Heart left ventricle (tissue), 13 donors: Measurements from ENCODE around the gene ACE.

Experiments used
- POLR2A ChIP-seq, 2 donors: fragments of 450-650 bp; IDR thresholded peaks; one replicate each; pipeline ENCODE4 v1.6.1; 2017; ENCODE audit warnings: antibody characterized with exemption in 2 of 2, mild to moderate bottlenecking in 2 of 2, moderate library complexity in 2 of 2
- TF ChIP-seq, protein P1 (sequence below), 12 donors: fragments of 200-600 bp; sonication (generic) in 4 of 12; IDR thresholded peaks; one replicate each; pipeline versions ENCODE4 v1.5.0 to v1.8.0; 2018 to 2022; ENCODE audit warnings: antibody characterized with exemption in 12 of 12, mild to moderate bottlenecking in 5 of 12
- donor health status: ischemic (EF 13 %, LVEDD 7.1; RV severe dilation, severe dysfunction).
- donor health status: DM: no; HTN: yes; CAD: no.
- donor health status: DM: no; HTN: no; CAD: no.
- donor health status: ischemic (EF 25% LVEDD 6.9; RV normal size, moderate dysfunction).
- donor health status: ischemic (EF 25% LVEDD 5.7; RV mildly dilated, moderate dysfunction).
- donor health status: ischemic (EF 35%, LVEDD 5.7; RV mildly dilated, moderate dysfunction).
- donor health status: nonischemic (EF 11% LVEDD 7.7; RV severe dilation, severe dysfunction).
- donor health status: DM: yes; HTN: yes; CAD: no.
- donor health status: PGD.
- donor health status: ischemic (EF 29% LVEDD 5.4; RV normal size, mild dysfunction).
- donor health status: nonischemic (EF 23%, LVEDD 6.1; RV moderate dilation, normal function).

- TF ChIP-seq POLR2A (IDR thresholded peaks at IDR 0.05), result no peak
- TF ChIP-seq, protein P1, sequence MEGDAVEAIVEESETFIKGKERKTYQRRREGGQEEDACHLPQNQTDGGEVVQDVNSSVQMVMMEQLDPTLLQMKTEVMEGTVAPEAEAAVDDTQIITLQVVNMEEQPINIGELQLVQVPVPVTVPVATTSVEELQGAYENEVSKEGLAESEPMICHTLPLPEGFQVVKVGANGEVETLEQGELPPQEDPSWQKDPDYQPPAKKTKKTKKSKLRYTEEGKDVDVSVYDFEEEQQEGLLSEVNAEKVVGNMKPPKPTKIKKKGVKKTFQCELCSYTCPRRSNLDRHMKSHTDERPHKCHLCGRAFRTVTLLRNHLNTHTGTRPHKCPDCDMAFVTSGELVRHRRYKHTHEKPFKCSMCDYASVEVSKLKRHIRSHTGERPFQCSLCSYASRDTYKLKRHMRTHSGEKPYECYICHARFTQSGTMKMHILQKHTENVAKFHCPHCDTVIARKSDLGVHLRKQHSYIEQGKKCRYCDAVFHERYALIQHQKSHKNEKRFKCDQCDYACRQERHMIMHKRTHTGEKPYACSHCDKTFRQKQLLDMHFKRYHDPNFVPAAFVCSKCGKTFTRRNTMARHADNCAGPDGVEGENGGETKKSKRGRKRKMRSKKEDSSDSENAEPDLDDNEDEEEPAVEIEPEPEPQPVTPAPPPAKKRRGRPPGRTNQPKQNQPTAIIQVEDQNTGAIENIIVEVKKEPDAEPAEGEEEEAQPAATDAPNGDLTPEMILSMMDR (IDR thresholded peaks at IDR 0.05), result no peak
These were observed 3.4 kb downstream of the ACE start for GRCh38 chr17:63480192-63480784.
